NAMALWA (cell line): ENCODE data around the gene MLLT1.
"Not testable (repeated sequence)": the region's sequence is repeated elsewhere in the genome, so short reads cannot be mapped to it uniquely, and the experiment has no call there.

ENCODE experiments used
- DNase-seq: peaks from one replicate; pipeline ENCODE4 v3.0.0-alpha.2; 2015; ENCODE audit warnings: low spot score

The MLLT1 gene

GRCh38 chr19:6279931-6280591, at the start of gene MLLT1:
Gene MLLT1 (minus strand): TSS chr19:6279975. CDS start chr19:6279784, 191 bp downstream.
- DNase-seq, result peak; percentile 96

GRCh38 chr19:6326815-6327214, 47.0 kb upstream of the MLLT1 start:
- DNase-seq, result no peak

- DNase-seq, result no peak
These were observed 45.8 kb upstream of the MLLT1 start for GRCh38 chr19:6325614-6326013.

GRCh38 chr19:6324757-6325156, 45.0 kb upstream of the MLLT1 start:
- no peak for DNase-seq

GRCh38 chr19:6322284-6322683, 42.5 kb upstream of the MLLT1 start:
- DNase-seq, result no peak

- DNase-seq, result no peak
These were observed 39.6 kb upstream of the MLLT1 start for GRCh38 chr19:6319376-6319775.

- no peak for DNase-seq
These were observed 39.0 kb upstream of the MLLT1 start for GRCh38 chr19:6318772-6319171.

- not testable (repeated sequence) for DNase-seq
These were observed 35.9 kb upstream of the MLLT1 start for GRCh38 chr19:6315646-6316045.

GRCh38 chr19:6313398-6313969, 33.7 kb upstream of the MLLT1 start:
- no peak for DNase-seq

- no peak for DNase-seq
These were observed 32.2 kb upstream of the MLLT1 start for GRCh38 chr19:6312018-6312417.

GRCh38 chr19:6298413-6298812, 18.6 kb upstream of the MLLT1 start:
- no peak for DNase-seq

GRCh38 chr19:6297202-6297601, 17.4 kb upstream of the MLLT1 start:
- DNase-seq, result peak; percentile 18

GRCh38 chr19:6292006-6292405, 12.2 kb upstream of the MLLT1 start:
- no peak for DNase-seq

- DNase-seq, result no peak
These were observed 9.0 kb upstream of the MLLT1 start for GRCh38 chr19:6288737-6289136.

- no peak for DNase-seq
These were observed 7.6 kb upstream of the MLLT1 start for GRCh38 chr19:6287269-6287885.

GRCh38 chr19:6286676-6287075, 6.9 kb upstream of the MLLT1 start:
- DNase-seq, result no peak

- not testable (repeated sequence) for DNase-seq
These were observed 2.6 kb upstream of the MLLT1 start for GRCh38 chr19:6282393-6282792.

GRCh38 chr19:6279620-6279930, 200 bp downstream of the MLLT1 start:
- DNase-seq, result no peak

- peak; percentile 23 for DNase-seq
These were observed 795 bp downstream of the MLLT1 start for GRCh38 chr19:6278740-6279619.

GRCh38 chr19:6278051-6278450, 1.7 kb downstream of the MLLT1 start:
- DNase-seq, result no peak

- DNase-seq, result no peak
These were observed 3.3 kb downstream of the MLLT1 start for GRCh38 chr19:6276447-6276846.

GRCh38 chr19:6275170-6275744, 4.5 kb downstream of the MLLT1 start:
- DNase-seq, result no peak
